Measurements from ENCODE around the gene LY9.

DNA sequence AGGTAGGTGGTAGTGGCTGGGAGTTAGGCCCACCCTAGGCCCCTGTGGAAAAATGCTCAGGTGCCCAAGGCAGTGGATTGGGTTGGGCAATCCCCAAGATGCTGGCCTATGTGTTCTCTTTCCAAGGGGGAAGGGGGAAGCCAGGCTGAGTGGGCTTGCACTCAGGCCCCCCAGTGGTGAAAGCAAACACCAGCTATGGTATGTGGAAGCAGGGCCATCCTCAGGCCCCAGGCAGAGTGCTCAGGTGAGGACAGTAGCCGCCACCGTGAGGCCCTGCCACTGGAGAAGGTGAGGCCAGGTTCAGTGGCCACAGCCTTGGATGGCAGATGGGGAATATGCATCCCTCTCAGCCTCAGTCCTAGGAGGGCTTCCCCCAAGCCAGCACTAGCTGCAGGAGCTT is 11.8 kb downstream of the LY9 start:
- TF ChIP-seq, protein P1, sequence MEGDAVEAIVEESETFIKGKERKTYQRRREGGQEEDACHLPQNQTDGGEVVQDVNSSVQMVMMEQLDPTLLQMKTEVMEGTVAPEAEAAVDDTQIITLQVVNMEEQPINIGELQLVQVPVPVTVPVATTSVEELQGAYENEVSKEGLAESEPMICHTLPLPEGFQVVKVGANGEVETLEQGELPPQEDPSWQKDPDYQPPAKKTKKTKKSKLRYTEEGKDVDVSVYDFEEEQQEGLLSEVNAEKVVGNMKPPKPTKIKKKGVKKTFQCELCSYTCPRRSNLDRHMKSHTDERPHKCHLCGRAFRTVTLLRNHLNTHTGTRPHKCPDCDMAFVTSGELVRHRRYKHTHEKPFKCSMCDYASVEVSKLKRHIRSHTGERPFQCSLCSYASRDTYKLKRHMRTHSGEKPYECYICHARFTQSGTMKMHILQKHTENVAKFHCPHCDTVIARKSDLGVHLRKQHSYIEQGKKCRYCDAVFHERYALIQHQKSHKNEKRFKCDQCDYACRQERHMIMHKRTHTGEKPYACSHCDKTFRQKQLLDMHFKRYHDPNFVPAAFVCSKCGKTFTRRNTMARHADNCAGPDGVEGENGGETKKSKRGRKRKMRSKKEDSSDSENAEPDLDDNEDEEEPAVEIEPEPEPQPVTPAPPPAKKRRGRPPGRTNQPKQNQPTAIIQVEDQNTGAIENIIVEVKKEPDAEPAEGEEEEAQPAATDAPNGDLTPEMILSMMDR (IDR thresholded peaks at IDR 0.05), result no peak
- no peak for TF ChIP-seq POLR2A (IDR thresholded peaks at IDR 0.05)

Measured in thyroid gland (tissue), 4 donors.